OCI-LY1 (cell line): ENCODE measurements around the gene SYNE4.

Source experiments
- CTCF ChIP-seq: fragments of 200-600 bp; sonication (generic), shearing (Covaris generic); IDR thresholded peaks from 2 replicates; pipeline ENCODE4 v1.5.1; 2017; ENCODE audit warnings: mild to moderate bottlenecking, antibody characterized with exemption, low read length, moderate library complexity, mixed read lengths
- EZH2 ChIP-seq: fragments of 200-600 bp; sonication (generic), shearing (Covaris generic); IDR thresholded peaks from 2 replicates; pipeline ENCODE4 v1.8.0; 2017; ENCODE audit warnings: borderline replicate concordance, mixed run types, mild to moderate bottlenecking, antibody characterized with exemption, low read length, moderate library complexity, mixed read lengths

- TF ChIP-seq CTCF, result no peak
- TF ChIP-seq EZH2, result no peak
Measured at GRCh38 chr19:36026091-36026876, 17.7 kb upstream of the SYNE4 start.
